ENCODE data around the gene RELL2. TPM values are rescaled to one million over a fixed set of nuclear protein-coding genes. Genes with fewer than 3 reads are reported as not detected.

The RELL2 gene
- total RNA-seq, 1 donor from 2014 or later, result 5.6 TPM

GRCh38 chr5:141647851-141648250 lies 11.1 kb downstream of the RELL2 start:
- TF ChIP-seq POLR2AphosphoS5 (IDR thresholded peaks at IDR 0.05; ENCODE audit: insufficient read depth in 1 of 2, low read depth in 1 of 2) (no peak), POLR2A (IDR thresholded peaks at IDR 0.05) (no peak), CTCF (IDR thresholded peaks at IDR 0.05) (no peak)
- Histone ChIP-seq H3K4me1 (peaks cover 20% of the 10 kb centered on the region), H3K36me3 (peaks cover 0 to 29% of the 10 kb centered on the region in 2 donors), H3K9me3 (no peaks in the 10 kb centered on the region), H3K27me3 (no peaks in the 10 kb centered on the region), H3K27ac (no peak overlapping the region), H3K4me3 (no peak overlapping the region)
- no peak for DNase-seq (ENCODE audit: extremely low spot score in 2 of 2)
- intact Hi-C loops (cut with DNase I), result no loop called here

GRCh38 chr5:141649056-141649688 lies 12.4 kb downstream of the RELL2 start:
- Histone ChIP-seq H3K27ac (no peak overlapping the region), H3K27me3 (no peaks in the 10 kb centered on the region), H3K4me3 (no peak overlapping the region), H3K9me3 (no peaks in the 10 kb centered on the region), H3K4me1 (peaks cover 20% of the 10 kb centered on the region), H3K36me3 (peaks cover 0 to 19% of the 10 kb centered on the region in 2 donors)
- DNase-seq (ENCODE audit: extremely low spot score in 2 of 2), result no peak
- TF ChIP-seq POLR2AphosphoS5 (IDR thresholded peaks at IDR 0.05; ENCODE audit: insufficient read depth in 1 of 2, low read depth in 1 of 2), result no peak
- TF ChIP-seq POLR2A (IDR thresholded peaks at IDR 0.05), result no peak
- no peak for TF ChIP-seq CTCF (IDR thresholded peaks at IDR 0.05)
- intact Hi-C loops (cut with DNase I), result no loop called here

GRCh38 chr5:141649972-141650371 lies 13.2 kb downstream of the RELL2 start:
- no peaks in the 10 kb centered on the region for H3K9me3 ChIP-seq
- no peak for DNase-seq (ENCODE audit: extremely low spot score in 2 of 2)
- no peak overlapping the region for H3K4me3 ChIP-seq
- peaks cover 0 to 11% of the 10 kb centered on the region in 2 donors for H3K36me3 ChIP-seq
- H3K27me3 ChIP-seq, result no peaks in the 10 kb centered on the region
- TF ChIP-seq POLR2A (IDR thresholded peaks at IDR 0.05) (no peak), CTCF (IDR thresholded peaks at IDR 0.05) (no peak), POLR2AphosphoS5 (IDR thresholded peaks at IDR 0.05; ENCODE audit: insufficient read depth in 1 of 2, low read depth in 1 of 2) (no peak)
- no peak overlapping the region for H3K27ac ChIP-seq
- H3K4me1 ChIP-seq, result peaks cover 20% of the 10 kb centered on the region
- intact Hi-C loops (cut with DNase I), result no loop called here

- peak within 1 kb of the TSS; percentile 68 for H3K27ac ChIP-seq
- H3K4me3 ChIP-seq, result peak within 1 kb of the TSS; percentile 57 to 61
- TF ChIP-seq CTCF (IDR thresholded peaks at IDR 0.05) (no peak), POLR2A (IDR thresholded peaks at IDR 0.05) (no peak), POLR2AphosphoS5 (IDR thresholded peaks at IDR 0.05; ENCODE audit: insufficient read depth in 1 of 2, low read depth in 1 of 2) (peak; percentile 38 to 78)
- H3K27me3 ChIP-seq, result no peaks in the 10 kb centered on the region
- intact Hi-C loops (cut with DNase I), result no loop called here
- H3K9me3 ChIP-seq, result no peaks in the 10 kb centered on the region
- H3K4me1 ChIP-seq, result peaks cover 20% of the 10 kb centered on the region
- DNase-seq (ENCODE audit: extremely low spot score in 2 of 2), result peak in 1 of 2 donors; percentile 94
- H3K36me3 ChIP-seq, result peaks cover 0 to 16% of the 10 kb centered on the region in 2 donors
Observed at GRCh38 chr5:141650851-141651727, 14.3 kb downstream of the RELL2 start, which contains the start of gene FCHSD1. TSS of gene FCHSD1 (minus strand) at chr5:141651418. CDS start at chr5:141651368, 50 bp downstream.

Data from vagina (tissue), 2 donors.